ENCODE results near the gene TPT1.
"Not testable (repeated sequence)": the region's sequence is repeated elsewhere in the genome, so short reads cannot be mapped to it uniquely, and the experiment has no call there.

Gene TPT1

DNA sequence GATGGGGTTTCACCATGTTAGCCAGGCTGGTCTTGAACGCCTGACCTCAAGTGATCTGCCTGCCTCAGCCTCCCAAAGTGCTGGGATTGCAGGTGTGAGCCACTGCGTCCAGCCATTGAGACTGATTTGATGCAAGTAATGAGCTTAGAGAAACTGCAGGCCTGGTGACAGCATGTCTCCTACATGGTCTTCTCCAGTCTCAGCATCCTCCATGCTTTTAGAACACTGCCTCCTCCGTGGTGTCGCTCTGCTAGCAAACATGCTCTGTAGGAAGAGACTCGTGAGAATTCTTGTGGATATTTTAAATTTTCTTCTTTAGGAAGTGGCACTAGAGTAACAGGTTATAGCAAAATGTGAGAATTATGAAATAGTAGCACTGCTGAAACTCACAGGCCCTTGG lies 37.1 kb downstream of the TPT1 start:
- no peak for DNase-seq (ENCODE audit: low read depth in 2 of 2, low spot score in 1 of 2)

GRCh38 chr13:45303026-45303425 lies 38.0 kb downstream of the TPT1 start:
- DNase-seq (ENCODE audit: low read depth in 2 of 2, low spot score in 1 of 2): no peak

GRCh38 chr13:45302507-45302906 lies 38.5 kb downstream of the TPT1 start:
- no peak for DNase-seq (ENCODE audit: low read depth in 2 of 2, low spot score in 1 of 2)

DNA sequence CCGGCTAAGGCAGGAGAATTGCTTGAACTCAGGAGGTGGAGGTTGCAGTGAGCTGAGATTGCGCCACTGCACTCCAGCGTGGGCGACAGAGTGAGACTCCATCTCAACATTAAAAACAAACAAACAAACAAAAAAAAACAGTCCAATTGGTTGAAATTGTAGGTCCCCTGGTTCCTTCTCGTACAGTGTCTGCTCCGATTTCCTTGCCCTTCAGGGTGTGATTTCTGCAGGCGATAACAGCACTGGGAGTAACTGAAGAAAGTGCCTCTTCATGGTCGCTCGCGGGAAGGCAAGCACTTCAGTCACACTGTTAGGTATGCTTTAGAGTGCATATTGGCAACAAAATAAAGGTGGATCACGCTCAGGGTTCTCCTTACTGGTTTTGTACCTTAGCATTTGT lies 39.7 kb downstream of the TPT1 start:
- DNase-seq (ENCODE audit: low read depth in 2 of 2, low spot score in 1 of 2): no peak

GRCh38 chr13:45300190-45300985 lies 40.6 kb downstream of the TPT1 start:
- DNase-seq (ENCODE audit: low read depth in 2 of 2, low spot score in 1 of 2): no peak

- no peak for DNase-seq (ENCODE audit: low read depth in 2 of 2, low spot score in 1 of 2)
Observed at GRCh38 chr13:45299194-45299593, 41.8 kb downstream of the TPT1 start.

DNA sequence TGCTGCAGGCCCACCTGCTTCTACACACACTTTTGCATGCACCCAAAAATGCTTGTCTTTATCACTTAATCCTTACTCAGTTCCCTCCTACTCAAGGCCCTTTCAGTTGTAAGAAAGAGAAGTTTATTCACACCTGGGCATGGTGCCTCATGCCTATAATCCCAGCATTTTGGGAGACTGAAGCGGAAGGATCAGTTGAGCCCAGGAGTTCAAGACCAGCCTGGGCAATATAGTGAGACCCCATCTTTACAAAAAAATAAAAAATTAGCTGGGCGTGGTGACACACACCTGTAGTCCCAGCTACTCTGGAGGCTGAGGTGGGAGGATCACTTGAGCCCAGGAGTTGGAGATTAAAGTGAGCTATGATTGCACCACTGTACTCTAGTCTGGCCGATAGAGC lies 42.4 kb downstream of the TPT1 start:
- DNase-seq (ENCODE audit: low read depth in 2 of 2, low spot score in 1 of 2): not testable (repeated sequence)

DNA sequence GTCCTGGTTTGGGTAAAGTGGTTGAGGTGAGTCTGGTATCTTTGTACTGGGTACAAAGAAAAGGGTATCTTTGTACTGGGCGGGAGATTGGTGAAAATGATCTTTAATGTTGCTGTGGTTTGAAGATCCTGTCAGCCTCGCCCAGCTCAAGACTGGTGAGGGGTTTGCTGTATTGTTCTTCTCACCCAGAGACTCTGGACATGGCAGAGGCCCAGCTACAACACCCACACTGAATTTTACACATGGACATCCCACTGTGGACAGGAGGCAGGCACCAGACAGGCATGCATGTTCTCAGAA lies 42.8 kb downstream of the TPT1 start:
- DNase-seq (ENCODE audit: low read depth in 2 of 2, low spot score in 1 of 2): no peak

DNA sequence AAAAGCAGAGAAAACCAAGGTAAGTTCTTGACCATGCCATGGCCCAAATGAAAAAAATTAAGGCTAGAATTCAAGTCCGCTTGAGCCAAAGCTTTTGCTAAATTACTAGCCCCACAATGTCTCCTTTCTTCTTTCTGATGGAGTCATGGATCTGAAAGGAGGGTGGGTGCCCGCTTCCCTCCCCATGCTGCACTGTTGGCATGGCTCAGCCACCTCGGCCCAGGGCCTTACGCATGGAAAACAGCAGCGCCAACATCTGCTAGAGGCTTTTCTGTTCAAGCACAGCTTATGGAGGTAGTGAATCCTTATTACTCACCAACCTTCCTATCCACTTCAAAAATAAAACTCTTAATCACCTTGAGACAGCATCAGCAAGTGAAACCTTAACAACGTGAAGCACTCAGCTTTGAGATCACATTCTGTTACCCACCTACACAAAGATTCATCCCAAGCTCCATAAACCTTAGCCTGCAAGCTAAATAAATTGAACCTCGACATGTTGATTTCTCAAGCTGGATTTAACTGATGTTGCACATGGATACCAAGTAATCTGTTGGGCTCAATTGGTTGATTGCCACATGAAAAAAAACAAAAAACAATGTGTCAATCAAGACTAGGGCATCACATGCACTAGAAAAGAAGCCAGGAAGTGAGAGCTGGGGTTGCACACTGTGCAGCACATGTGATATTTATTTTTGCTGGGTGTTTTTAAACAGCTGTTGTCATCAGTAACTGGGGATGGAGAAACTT lies 43.4 kb downstream of the TPT1 start:
- no peak for DNase-seq (ENCODE audit: low read depth in 2 of 2, low spot score in 1 of 2)

- no peak for DNase-seq (ENCODE audit: low read depth in 2 of 2, low spot score in 1 of 2)
Observed at GRCh38 chr13:45296259-45296658, 44.7 kb downstream of the TPT1 start.

DNA sequence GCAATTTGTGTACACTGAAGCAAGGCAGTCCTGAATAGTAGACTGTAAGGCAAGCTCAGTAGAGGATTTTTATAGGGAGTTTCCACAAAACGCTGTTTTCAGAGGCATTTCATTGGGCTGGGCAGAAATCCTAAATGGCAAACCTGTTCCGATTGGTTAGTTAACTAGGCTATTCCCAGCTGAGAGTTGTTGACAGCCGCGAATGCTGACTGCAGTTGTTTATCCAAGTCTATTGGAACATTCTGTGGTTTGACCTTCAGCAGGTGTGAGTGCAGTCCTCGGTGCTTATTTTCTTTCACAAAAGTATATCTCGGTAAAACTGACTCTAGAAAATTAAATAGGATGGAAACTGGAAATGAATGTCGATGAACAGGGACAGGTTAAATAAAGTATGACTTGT lies 45.4 kb downstream of the TPT1 start:
- DNase-seq (ENCODE audit: low read depth in 2 of 2, low spot score in 1 of 2): no peak

GRCh38 chr13:45292176-45292575 lies 48.8 kb downstream of the TPT1 start:
- DNase-seq (ENCODE audit: low read depth in 2 of 2, low spot score in 1 of 2): no peak

GRCh38 chr13:45289936-45290563 lies 50.9 kb downstream of the TPT1 start:
- no peak for DNase-seq (ENCODE audit: low read depth in 2 of 2, low spot score in 1 of 2)
